GM12878 (cell line): Measurements from ENCODE around the gene NOB1. TPM values are rescaled to one million over a fixed set of nuclear protein-coding genes. Genes with fewer than 3 reads are reported as not detected.

Experiments
- CREB1 ChIP-seq: IDR thresholded peaks from 2 replicates; pipeline ENCODE4 v1.6.1; 2012; ENCODE audit warnings: low read depth, mild to moderate bottlenecking, inconsistent platforms
- EED ChIP-seq: sonication (generic); IDR thresholded peaks from 2 replicates; pipeline ENCODE4 v1.6.1; 2016; ENCODE audit warnings: antibody characterized with exemption, low read depth
- HDAC2 ChIP-seq: fragments of 200-600 bp; sonication (generic); IDR thresholded peaks from 2 replicates; pipeline ENCODE4 v1.6.1; 2017
- HDGF ChIP-seq: fragments of 450-650 bp; IDR thresholded peaks from 2 replicates; pipeline ENCODE4 v1.6.1; 2016; ENCODE audit warnings: antibody characterized with exemption
- MYB ChIP-seq: fragments of 150-350 bp; IDR thresholded peaks from 2 replicates; pipeline ENCODE4 v1.6.1; 2014; ENCODE audit warnings: mild to moderate bottlenecking, low read depth, low read length, borderline replicate concordance
- NBN ChIP-seq: fragments of 450-650 bp; IDR thresholded peaks from 2 replicates; pipeline ENCODE4 v1.6.1; 2016
- POLR2A ChIP-seq: IDR thresholded peaks from 2 replicates; pipeline ENCODE4 v1.6.1; 2011; ENCODE audit warnings: low read depth, mild to moderate bottlenecking, low read length
- RBBP5 ChIP-seq: fragments of 200-600 bp; sonication (generic); conservative IDR thresholded peaks from 2 replicates; pipeline ENCODE4 v1.6.1; 2016
- SMARCA5 ChIP-seq: fragments of 450-650 bp; IDR thresholded peaks from 2 replicates; pipeline ENCODE4 v1.6.1; 2017; ENCODE audit warnings: mild to moderate bottlenecking
- SP1 ChIP-seq: IDR thresholded peaks from one replicate; pipeline ENCODE4 v1.6.1; 2011; ENCODE audit warnings: low read depth, low read length
- ZNF207 ChIP-seq: fragments of 450-650 bp; IDR thresholded peaks from 2 replicates; pipeline ENCODE4 v1.6.1; 2014; ENCODE audit warnings: antibody characterized with exemption, mild to moderate bottlenecking, borderline replicate concordance
- polyA plus RNA-seq, 11 experiments: library from polyadenylated mRNA; depleted of rRNA in 4 of 11; unstranded in 6 of 11; stranded (reverse) in 5 of 11; fragments of >200 nt; fragmentation: Nextera tagmentation in 4 of 11; fragmentation: Illumina TruSeq in 1 of 11; extraction: Ambion mirVana in 4 of 11; extraction: Trizol in 1 of 11; gene quantifications; 1 replicate in 1 of 11; 2 replicates in 10 of 11; pipeline versions ENCODE4 v1.2.1 to v1.2.3, GENCODE V29; 2011 to 2016; ENCODE audit warnings: inconsistent platforms in 2 of 11, missing spikeins in 2 of 11, low read depth in 1 of 11
- total RNA-seq, 4 experiments: library from RNA; depleted of rRNA in 3 of 4; stranded (reverse); fragments of >200 nt in 3 of 4; fragmentation: Illumina TruSeq in 1 of 4; extraction: Trizol in 1 of 4; gene quantifications; 2 replicates each; pipeline versions ENCODE4 v1.2.1 to v1.2.3, GENCODE V29; 2013 to 2021
- TF ChIP-seq, protein P1 (sequence below): fragments of 450-650 bp; IDR thresholded peaks from 2 replicates; pipeline ENCODE4 v1.6.1; 2017; ENCODE audit warnings: low read depth, mild to moderate bottlenecking, moderate library complexity
- TF ChIP-seq, protein P2 (sequence below): fragments of 450-650 bp; IDR thresholded peaks from 2 replicates; pipeline ENCODE4 v1.6.1; 2017; ENCODE audit warnings: borderline replicate concordance
- TF ChIP-seq, protein P3 (sequence below): fragments of 450-650 bp; IDR thresholded peaks from 2 replicates; pipeline ENCODE4 v1.6.1; 2018; ENCODE audit warnings: borderline replicate concordance, mild to moderate bottlenecking; ENCODE audit not compliant: partially characterized antibody
- TF ChIP-seq, protein P4 (sequence below): fragments of 450-650 bp; conservative IDR thresholded peaks from 2 replicates; pipeline ENCODE4 v1.6.1; 2017; ENCODE audit warnings: mild to moderate bottlenecking, moderate library complexity
- TF ChIP-seq, protein P5 (sequence below): fragments of 450-650 bp; IDR thresholded peaks from 2 replicates; pipeline ENCODE4 v1.6.1; 2017; ENCODE audit warnings: mild to moderate bottlenecking, low read depth, inconsistent platforms; ENCODE audit not compliant: poor library complexity, severe bottlenecking

Gene NOB1
- total and polyA plus RNA-seq, 10 of the 15 experiments (the other 5 are each of a cell fraction or from before 2014, with no cell fraction given), result 31.1 to 117 (median 78.0) TPM

DNA sequence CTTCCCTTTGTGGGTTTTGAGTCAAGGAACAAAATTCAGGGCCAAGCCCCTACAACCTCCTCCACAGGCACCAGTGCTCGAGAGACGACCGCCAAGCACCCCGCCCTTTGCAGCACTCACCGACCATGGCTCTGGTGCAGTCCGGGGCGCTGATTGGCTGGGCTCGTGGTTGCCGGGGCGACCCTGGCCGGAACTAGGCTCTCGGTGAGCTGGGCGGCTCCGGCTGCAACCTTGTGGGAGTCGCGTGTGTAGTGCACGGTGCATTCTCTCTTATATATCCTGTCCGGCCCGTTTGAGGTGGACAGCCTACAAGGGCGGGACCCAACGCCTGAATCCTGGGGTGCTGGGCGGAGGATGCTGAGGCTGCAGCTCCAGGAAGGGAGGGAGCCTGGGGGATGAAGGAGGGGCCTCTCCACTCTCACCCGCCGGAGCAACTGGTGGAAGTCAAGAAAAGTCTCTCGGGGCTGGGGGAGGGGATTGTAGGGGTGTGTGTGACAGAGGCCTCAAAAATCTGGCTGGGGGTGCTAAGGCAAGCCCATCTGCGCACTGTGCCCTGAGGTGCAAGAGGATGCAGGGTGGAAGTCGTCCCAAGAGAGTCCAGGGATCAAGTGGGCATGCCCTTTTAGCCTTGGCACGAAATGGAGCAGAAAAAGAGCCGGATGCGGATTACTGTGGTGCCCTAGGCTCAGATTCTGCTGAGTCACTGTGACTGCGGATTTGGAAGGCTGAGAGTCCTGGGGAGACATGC, 28.2 kb downstream of the NOB1 start, which contains the start of gene NQO1 (continued):
- TF ChIP-seq, protein P1, sequence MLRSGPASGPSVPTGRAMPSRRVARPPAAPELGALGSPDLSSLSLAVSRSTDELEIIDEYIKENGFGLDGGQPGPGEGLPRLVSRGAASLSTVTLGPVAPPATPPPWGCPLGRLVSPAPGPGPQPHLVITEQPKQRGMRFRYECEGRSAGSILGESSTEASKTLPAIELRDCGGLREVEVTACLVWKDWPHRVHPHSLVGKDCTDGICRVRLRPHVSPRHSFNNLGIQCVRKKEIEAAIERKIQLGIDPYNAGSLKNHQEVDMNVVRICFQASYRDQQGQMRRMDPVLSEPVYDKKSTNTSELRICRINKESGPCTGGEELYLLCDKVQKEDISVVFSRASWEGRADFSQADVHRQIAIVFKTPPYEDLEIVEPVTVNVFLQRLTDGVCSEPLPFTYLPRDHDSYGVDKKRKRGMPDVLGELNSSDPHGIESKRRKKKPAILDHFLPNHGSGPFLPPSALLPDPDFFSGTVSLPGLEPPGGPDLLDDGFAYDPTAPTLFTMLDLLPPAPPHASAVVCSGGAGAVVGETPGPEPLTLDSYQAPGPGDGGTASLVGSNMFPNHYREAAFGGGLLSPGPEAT, result no peak
- no peak for TF ChIP-seq RBBP5
- no peak; the same call in 1 of the 2 replicates for TF ChIP-seq SMARCA5
- 0 out of 2 replicates have a peak, but pooled peaks have one; percentile 19 for TF ChIP-seq EED
- TF ChIP-seq, protein P2, sequence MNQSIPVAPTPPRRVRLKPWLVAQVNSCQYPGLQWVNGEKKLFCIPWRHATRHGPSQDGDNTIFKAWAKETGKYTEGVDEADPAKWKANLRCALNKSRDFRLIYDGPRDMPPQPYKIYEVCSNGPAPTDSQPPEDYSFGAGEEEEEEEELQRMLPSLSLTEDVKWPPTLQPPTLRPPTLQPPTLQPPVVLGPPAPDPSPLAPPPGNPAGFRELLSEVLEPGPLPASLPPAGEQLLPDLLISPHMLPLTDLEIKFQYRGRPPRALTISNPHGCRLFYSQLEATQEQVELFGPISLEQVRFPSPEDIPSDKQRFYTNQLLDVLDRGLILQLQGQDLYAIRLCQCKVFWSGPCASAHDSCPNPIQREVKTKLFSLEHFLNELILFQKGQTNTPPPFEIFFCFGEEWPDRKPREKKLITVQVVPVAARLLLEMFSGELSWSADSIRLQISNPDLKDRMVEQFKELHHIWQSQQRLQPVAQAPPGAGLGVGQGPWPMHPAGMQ, result no peak
- peak; percentile 92 for TF ChIP-seq POLR2A
- TF ChIP-seq, protein P3, sequence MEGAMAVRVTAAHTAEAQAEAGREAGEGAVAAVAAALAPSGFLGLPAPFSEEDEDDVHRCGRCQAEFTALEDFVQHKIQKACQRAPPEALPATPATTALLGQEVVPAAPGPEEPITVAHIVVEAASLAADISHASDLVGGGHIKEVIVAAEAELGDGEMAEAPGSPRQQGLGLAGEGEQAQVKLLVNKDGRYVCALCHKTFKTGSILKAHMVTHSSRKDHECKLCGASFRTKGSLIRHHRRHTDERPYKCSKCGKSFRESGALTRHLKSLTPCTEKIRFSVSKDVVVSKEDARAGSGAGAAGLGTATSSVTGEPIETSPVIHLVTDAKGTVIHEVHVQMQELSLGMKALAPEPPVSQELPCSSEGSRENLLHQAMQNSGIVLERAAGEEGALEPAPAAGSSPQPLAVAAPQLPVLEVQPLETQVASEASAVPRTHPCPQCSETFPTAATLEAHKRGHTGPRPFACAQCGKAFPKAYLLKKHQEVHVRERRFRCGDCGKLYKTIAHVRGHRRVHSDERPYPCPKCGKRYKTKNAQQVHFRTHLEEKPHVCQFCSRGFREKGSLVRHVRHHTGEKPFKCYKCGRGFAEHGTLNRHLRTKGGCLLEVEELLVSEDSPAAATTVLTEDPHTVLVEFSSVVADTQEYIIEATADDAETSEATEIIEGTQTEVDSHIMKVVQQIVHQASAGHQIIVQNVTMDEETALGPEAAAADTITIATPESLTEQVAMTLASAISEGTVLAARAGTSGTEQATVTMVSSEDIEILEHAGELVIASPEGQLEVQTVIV, result peak; percentile 90
- no peak for TF ChIP-seq NBN
- no peak; the same call in 1 of the 2 replicates for TF ChIP-seq ZNF207
- peak; percentile 53 for TF ChIP-seq SP1
- TF ChIP-seq HDAC2, result no peak
- TF ChIP-seq, protein P4, sequence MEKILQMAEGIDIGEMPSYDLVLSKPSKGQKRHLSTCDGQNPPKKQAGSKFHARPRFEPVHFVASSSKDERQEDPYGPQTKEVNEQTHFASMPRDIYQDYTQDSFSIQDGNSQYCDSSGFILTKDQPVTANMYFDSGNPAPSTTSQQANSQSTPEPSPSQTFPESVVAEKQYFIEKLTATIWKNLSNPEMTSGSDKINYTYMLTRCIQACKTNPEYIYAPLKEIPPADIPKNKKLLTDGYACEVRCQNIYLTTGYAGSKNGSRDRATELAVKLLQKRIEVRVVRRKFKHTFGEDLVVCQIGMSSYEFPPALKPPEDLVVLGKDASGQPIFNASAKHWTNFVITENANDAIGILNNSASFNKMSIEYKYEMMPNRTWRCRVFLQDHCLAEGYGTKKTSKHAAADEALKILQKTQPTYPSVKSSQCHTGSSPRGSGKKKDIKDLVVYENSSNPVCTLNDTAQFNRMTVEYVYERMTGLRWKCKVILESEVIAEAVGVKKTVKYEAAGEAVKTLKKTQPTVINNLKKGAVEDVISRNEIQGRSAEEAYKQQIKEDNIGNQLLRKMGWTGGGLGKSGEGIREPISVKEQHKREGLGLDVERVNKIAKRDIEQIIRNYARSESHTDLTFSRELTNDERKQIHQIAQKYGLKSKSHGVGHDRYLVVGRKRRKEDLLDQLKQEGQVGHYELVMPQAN, result peak; percentile 75
- TF ChIP-seq MYB, result no peak
- TF ChIP-seq CREB1, result peak; percentile 5; the same call in 1 of the 2 replicates
- TF ChIP-seq, protein P5, sequence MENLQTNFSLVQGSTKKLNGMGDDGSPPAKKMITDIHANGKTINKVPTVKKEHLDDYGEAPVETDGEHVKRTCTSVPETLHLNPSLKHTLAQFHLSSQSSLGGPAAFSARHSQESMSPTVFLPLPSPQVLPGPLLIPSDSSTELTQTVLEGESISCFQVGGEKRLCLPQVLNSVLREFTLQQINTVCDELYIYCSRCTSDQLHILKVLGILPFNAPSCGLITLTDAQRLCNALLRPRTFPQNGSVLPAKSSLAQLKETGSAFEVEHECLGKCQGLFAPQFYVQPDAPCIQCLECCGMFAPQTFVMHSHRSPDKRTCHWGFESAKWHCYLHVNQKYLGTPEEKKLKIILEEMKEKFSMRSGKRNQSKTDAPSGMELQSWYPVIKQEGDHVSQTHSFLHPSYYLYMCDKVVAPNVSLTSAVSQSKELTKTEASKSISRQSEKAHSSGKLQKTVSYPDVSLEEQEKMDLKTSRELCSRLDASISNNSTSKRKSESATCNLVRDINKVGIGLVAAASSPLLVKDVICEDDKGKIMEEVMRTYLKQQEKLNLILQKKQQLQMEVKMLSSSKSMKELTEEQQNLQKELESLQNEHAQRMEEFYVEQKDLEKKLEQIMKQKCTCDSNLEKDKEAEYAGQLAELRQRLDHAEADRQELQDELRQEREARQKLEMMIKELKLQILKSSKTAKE, result no peak
- no peak; the same call in 1 of the 2 replicates for TF ChIP-seq HDGF
